NCI-H2171 treated with DMSO at 0.1 percent for 48 hours (cell line): ENCODE results near the gene USP30.

Experiments used
- DNase-seq: peaks from one replicate; lab custom pipeline; 2025; lab: John Stamatoyannopoulos, UW

The USP30 gene

DNA sequence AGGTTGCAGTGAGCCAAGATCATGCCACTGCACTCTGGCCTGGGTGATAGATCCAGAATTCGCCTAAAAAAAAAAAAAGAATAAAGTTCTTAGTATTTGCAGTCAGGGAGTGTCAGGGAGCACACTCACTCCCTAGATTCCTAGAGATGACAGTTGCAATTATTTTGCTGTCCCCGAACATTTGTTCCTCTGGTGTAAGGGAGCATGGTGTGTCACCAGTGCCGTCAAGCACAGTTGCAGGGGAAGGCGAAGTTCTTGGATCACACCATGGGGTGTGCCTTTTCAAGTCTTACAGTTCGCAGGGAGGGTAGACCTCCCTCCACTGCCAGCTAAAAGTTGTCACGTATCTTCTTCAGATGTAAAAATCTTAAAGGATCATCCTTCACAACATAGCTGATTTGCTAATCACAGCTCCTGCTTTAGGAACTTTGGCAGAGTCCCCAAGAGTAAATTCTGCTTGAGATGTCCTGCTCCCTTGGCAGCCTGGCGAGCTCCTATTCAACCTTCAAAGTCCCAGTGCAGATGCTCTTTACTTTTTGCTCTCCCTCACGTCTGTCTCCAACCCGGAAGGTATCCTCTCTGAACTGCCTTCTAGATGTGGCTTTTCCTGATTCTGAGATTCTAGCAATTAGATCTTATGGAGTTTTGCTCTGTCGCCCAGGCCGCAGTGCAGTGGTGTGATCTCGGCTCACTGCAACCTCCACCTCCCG is 75.3 kb downstream of the USP30 start:
- DNase-seq: no peak

DNA sequence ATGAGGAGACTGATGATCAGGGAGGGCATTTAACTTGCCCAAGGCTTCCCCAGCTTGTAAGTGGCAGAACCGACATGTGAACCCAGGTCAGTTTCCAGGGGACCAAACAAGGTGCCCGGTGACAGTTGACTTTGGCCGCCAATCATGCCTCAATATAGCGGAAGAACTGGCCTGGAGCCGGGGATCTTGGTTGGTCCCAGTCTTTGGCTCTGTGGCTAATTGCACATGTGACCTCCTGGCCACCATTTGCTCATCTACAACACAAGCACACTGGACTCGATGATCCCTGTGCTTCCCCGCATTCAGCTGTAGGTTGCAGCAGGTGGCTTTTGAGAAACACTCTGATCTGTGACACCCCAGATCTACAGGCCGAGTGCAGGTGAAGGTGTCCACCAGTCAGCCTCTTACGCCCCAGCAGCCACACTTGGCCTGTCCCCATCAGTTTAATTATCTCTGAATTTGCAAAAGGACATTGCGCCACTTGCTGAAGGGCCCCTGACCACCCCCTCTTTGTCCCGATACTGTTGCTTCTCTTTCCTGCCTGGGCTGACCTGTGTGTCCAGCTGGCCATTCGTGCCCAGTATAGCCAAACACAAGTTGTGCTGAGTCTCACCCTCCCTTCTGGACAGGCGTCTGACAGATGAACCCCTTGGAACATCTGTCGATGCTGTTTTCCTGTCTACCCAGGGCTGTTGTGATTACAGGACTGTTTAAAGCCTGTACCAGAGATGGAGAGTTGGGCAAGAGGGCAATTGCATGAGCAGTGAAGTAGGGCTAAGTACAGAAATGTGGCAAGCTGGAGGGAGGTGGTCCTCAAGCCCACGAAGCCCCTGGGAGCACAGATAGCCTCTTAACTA is 78.1 kb downstream of the USP30 start:
- peak; percentile 33 for DNase-seq

DNA sequence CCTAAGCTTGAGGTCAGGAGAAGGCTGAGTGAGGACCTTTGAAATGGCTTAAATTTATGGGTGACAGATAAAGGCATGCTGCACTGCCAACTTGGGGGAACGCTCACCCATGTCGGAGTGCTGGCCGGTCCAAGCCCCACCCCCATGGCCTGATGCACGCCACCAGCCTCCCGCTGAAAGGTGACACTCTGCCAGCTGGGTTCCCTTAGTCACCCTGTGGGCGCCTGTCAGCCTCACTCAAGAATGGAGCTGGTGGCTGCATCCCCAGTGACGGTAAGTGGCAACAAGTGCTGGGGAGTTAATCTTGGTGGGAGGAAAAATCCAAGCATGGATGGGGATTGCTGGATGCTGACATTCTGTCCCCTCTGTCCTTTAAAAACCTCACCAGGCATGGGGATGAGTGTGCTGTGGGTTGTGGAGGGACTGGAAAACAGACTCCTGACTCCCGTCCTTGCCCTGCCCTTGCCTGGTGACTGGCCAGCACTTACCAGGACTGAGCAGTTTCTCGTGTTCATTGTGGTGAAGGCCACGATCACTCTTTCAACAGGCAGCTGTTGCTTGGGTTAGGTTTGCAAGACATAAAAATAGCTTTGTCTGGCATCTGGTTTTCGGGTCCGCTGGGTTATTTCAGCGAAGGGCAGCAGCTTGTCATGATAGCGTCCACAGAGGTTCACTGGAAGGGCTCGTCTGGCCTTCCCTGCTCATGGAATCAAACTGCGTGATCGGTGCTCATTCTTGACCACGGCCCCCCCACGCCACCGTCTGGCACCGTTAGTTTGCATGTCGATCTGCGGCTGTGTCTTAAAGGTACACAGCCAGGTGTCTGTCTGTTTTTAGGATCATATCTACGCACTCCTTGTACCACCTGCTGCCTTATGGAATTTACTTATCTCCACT is 79.0 kb downstream of the USP30 start:
- DNase-seq: peak; percentile 33

DNA sequence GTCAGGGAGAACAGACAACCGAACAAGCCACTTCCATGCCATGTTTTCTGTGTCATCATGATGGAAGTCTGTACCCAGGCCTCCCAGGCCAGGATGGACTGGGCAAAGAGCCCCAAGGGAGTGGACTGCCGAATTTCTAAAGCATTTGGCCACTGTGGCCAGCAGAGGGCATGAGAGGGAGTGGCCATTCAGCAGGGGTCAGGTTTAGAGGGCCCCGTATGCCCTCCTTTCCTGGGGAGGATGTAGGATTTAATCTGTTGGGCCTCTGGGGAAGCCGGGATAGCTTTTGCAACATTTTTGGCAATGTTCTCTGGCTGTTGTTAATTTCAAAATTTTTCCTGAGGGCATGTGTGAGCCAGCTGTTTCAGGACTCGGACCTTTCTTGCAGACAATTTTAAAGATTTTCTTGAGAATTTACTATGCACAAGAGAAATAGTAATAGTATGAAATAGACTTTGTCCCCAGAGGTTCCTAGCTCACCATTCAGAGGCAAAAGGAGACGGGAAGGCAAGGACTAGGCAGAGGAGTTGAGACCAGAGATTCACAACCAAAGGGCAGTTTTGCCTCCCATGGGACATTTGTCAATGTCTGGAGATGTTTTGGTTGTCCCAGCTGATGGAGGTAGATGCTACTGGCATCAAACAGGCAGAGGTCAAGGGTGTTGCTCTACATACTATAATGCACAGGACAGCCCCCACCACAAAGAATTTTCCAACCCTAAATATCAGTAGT is 82.0 kb downstream of the USP30 start:
- DNase-seq: no peak

DNA sequence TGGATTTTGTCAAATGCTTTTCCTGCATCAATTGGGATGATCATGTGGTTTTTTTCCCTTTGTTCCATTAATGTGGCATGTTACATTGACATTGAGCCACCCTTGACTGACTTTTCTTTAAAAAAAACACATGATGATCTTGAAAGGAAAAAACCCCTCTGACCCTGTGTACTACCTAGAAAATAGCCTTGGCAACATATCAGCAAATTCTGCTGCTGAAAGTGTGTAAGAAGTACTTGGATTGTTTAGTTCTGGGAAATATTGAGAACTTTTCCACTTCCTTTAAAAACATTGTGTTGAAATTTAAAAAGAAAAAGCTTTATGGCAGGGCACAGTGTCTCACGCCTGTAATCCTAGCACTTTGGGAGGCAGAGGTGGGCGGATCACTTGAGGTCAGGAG is 84.7 kb downstream of the USP30 start:
- DNase-seq: no peak
